ENCODE results near the gene UPP2.

UPP2 gene

GRCh38 chr2:158174956-158175355 is 73.3 kb downstream of the UPP2 start:
- TF ChIP-seq, protein P1, sequence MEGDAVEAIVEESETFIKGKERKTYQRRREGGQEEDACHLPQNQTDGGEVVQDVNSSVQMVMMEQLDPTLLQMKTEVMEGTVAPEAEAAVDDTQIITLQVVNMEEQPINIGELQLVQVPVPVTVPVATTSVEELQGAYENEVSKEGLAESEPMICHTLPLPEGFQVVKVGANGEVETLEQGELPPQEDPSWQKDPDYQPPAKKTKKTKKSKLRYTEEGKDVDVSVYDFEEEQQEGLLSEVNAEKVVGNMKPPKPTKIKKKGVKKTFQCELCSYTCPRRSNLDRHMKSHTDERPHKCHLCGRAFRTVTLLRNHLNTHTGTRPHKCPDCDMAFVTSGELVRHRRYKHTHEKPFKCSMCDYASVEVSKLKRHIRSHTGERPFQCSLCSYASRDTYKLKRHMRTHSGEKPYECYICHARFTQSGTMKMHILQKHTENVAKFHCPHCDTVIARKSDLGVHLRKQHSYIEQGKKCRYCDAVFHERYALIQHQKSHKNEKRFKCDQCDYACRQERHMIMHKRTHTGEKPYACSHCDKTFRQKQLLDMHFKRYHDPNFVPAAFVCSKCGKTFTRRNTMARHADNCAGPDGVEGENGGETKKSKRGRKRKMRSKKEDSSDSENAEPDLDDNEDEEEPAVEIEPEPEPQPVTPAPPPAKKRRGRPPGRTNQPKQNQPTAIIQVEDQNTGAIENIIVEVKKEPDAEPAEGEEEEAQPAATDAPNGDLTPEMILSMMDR (IDR thresholded peaks at IDR 0.05; ENCODE audit: poor library complexity, severe bottlenecking), result no peak
- H3K27me3 ChIP-seq (ENCODE audit: insufficient read depth, poor library complexity, severe bottlenecking), result no peaks in the 10 kb centered on the region
- H3K4me3 ChIP-seq (ENCODE audit: severe bottlenecking), result no peak overlapping the region
- no peaks in the 10 kb centered on the region for H3K9me3 ChIP-seq (ENCODE audit: severe bottlenecking)
- no peak overlapping the region for H3K27ac ChIP-seq (ENCODE audit: poor library complexity, severe bottlenecking)
- no peaks in the 10 kb centered on the region for H3K4me1 ChIP-seq (ENCODE audit: insufficient read depth, poor library complexity, severe bottlenecking)
- ATAC-seq (ENCODE audit: low read depth), result no peak
- H3K36me3 ChIP-seq (ENCODE audit: low read depth), result no peaks in the 10 kb centered on the region
- DNase-seq (ENCODE audit: low spot score), result no peak

- no peaks in the 10 kb centered on the region for H3K36me3 ChIP-seq (ENCODE audit: low read depth)
- TF ChIP-seq, protein P1 (IDR thresholded peaks at IDR 0.05; ENCODE audit: poor library complexity, severe bottlenecking), result no peak
- no peak for ATAC-seq (ENCODE audit: low read depth)
- no peaks in the 10 kb centered on the region for H3K4me1 ChIP-seq (ENCODE audit: insufficient read depth, poor library complexity, severe bottlenecking)
- H3K27ac ChIP-seq (ENCODE audit: poor library complexity, severe bottlenecking), result no peak overlapping the region
- no peaks in the 10 kb centered on the region for H3K27me3 ChIP-seq (ENCODE audit: insufficient read depth, poor library complexity, severe bottlenecking)
- no peak for DNase-seq (ENCODE audit: low spot score)
- no peaks in the 10 kb centered on the region for H3K9me3 ChIP-seq (ENCODE audit: severe bottlenecking)
- no peak overlapping the region for H3K4me3 ChIP-seq (ENCODE audit: severe bottlenecking)
These were observed 77.0 kb downstream of the UPP2 start for GRCh38 chr2:158178646-158179045.

DNA sequence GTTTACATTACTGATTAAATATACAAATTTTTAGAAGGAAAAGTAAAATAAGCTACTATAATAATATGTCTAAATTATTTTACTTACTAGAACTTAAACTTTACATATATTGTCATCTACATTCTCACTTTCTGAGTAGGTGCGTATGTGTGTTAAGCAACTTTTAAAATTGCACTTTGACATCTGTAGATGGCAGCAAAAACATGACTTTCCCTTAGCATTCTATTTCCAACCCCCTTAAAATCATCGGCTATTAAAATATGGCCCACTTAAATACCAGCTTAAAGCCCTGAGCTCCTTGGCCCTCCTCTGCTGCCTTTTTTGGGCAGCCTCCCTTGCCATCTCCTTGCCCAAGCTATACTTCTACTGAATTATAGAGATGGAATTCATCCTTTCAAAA is 78.0 kb downstream of the UPP2 start:
- Histone ChIP-seq H3K36me3 (ENCODE audit: low read depth) (no peaks in the 10 kb centered on the region), H3K4me1 (ENCODE audit: insufficient read depth, poor library complexity, severe bottlenecking) (no peaks in the 10 kb centered on the region), H3K27me3 (ENCODE audit: insufficient read depth, poor library complexity, severe bottlenecking) (no peaks in the 10 kb centered on the region), H3K4me3 (ENCODE audit: severe bottlenecking) (no peak overlapping the region), H3K9me3 (ENCODE audit: severe bottlenecking) (no peaks in the 10 kb centered on the region), H3K27ac (ENCODE audit: poor library complexity, severe bottlenecking) (no peak overlapping the region)
- TF ChIP-seq, protein P1 (IDR thresholded peaks at IDR 0.05; ENCODE audit: poor library complexity, severe bottlenecking), result peak; percentile 54
- DNase-seq (ENCODE audit: low spot score), result no peak
- peak; percentile 62; the same call in 2 of the 3 replicates for ATAC-seq (ENCODE audit: low read depth)

DNA sequence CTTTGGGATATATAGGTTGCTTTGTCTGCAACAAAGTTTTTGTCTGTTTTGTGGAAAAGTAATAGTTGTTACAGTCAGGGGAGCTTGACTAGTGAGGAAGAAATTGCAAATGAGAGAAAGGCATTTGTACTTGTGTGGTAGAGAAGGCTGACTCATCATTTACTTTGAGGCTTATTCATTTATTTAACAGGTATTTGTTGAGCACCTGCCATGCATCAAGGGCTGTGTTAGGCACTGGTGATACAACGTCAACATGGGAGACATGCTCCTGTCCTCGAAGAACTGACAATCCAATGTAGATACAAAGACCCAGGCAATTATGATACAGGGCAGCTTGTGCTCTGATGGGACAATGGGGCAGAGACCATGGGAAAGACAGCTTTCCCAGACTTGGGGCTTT is 79.5 kb downstream of the UPP2 start:
- no peak overlapping the region for H3K27ac ChIP-seq (ENCODE audit: poor library complexity, severe bottlenecking)
- no peak for DNase-seq (ENCODE audit: low spot score)

GRCh38 chr2:158182676-158183295 is 81.1 kb downstream of the UPP2 start:
- no peak overlapping the region for H3K4me3 ChIP-seq (ENCODE audit: severe bottlenecking)
- H3K27ac ChIP-seq (ENCODE audit: poor library complexity, severe bottlenecking), result no peak overlapping the region
- no peaks in the 10 kb centered on the region for H3K27me3 ChIP-seq (ENCODE audit: insufficient read depth, poor library complexity, severe bottlenecking)
- H3K4me1 ChIP-seq (ENCODE audit: insufficient read depth, poor library complexity, severe bottlenecking), result no peaks in the 10 kb centered on the region
- DNase-seq (ENCODE audit: low spot score) (no peak), ATAC-seq (ENCODE audit: low read depth) (no peak)
- TF ChIP-seq, protein P1 (IDR thresholded peaks at IDR 0.05; ENCODE audit: poor library complexity, severe bottlenecking), result no peak
- no peaks in the 10 kb centered on the region for H3K9me3 ChIP-seq (ENCODE audit: severe bottlenecking)
- no peaks in the 10 kb centered on the region for H3K36me3 ChIP-seq (ENCODE audit: low read depth)

More for the DNA sequence above, 79.5 kb downstream of the UPP2 start:
- Histone ChIP-seq H3K9me3 (ENCODE audit: severe bottlenecking) (no peaks in the 10 kb centered on the region), H3K4me3 (ENCODE audit: severe bottlenecking) (no peak overlapping the region), H3K27me3 (ENCODE audit: insufficient read depth, poor library complexity, severe bottlenecking) (no peaks in the 10 kb centered on the region), H3K36me3 (ENCODE audit: low read depth) (no peaks in the 10 kb centered on the region), H3K4me1 (ENCODE audit: insufficient read depth, poor library complexity, severe bottlenecking) (no peaks in the 10 kb centered on the region)
- TF ChIP-seq, protein P1 (IDR thresholded peaks at IDR 0.05; ENCODE audit: poor library complexity, severe bottlenecking), result no peak
- no peak for ATAC-seq (ENCODE audit: low read depth)

All from RWPE2 (cell line).